NCI-H1436 treated with DMSO at 0.1 percent for 48 hours (cell line): Measurements from ENCODE around the gene SPEF1.

Experiments used
- DNase-seq: peaks from one replicate; lab custom pipeline; 2025; lab: John Stamatoyannopoulos, UW

The SPEF1 gene

GRCh38 chr20:3745686-3746173 is 35.5 kb downstream of the SPEF1 start:
- no peak for DNase-seq

- DNase-seq = no peak
Observed at GRCh38 chr20:3744806-3745685, 36.2 kb downstream of the SPEF1 start.

- no peak for DNase-seq
Observed at GRCh38 chr20:3744037-3744436, 37.2 kb downstream of the SPEF1 start.

DNA sequence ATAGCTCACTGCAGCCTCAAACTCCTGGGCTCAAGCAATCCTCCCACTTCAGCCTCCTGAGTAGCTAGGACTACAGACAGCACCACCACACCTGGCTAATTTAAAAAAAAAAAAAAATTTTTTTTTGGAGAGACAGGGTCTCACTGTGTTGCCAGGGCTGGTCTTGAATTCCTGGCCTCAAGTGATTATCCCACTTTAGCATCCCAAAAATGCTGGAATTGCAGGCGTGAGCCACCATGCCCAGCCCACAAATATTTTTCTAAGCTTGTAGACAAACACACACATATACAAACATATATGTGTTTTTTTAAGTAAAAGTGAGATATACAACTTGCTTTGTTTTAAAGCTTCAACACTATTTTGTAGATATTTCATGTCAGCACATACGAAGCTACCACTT is 38.0 kb downstream of the SPEF1 start:
- DNase-seq = no peak

DNA sequence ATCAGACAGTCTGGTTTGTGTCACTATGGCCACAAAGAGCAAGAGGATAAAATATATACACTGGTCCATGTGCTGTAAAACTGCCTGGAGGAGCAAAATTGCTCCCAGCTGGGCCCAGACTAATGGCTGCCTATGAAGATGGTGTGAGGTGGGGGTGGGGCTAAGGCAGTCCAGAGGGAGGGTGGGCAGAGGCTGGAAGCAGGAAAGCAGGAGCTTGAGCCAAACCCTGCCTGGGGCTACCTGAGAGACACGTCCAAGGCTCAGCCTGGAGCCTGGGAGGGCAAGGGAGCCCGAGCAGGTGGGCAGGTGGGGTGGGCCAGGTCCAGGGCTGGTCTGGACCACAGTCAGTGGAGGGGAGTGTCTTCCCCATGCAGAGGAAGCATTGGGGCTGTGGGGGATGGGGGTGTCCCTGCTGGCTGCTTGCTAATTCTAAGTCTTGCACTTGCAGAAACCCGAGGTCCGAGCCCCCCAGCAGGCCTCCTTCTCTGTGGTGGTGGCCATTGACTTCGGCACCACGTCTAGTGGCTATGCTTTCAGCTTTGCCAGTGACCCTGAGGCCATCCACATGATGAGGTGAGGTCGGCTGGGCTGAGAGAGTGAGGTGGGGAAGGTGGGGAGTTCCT is 39.3 kb downstream of the SPEF1 start:
- DNase-seq = no peak

DNA sequence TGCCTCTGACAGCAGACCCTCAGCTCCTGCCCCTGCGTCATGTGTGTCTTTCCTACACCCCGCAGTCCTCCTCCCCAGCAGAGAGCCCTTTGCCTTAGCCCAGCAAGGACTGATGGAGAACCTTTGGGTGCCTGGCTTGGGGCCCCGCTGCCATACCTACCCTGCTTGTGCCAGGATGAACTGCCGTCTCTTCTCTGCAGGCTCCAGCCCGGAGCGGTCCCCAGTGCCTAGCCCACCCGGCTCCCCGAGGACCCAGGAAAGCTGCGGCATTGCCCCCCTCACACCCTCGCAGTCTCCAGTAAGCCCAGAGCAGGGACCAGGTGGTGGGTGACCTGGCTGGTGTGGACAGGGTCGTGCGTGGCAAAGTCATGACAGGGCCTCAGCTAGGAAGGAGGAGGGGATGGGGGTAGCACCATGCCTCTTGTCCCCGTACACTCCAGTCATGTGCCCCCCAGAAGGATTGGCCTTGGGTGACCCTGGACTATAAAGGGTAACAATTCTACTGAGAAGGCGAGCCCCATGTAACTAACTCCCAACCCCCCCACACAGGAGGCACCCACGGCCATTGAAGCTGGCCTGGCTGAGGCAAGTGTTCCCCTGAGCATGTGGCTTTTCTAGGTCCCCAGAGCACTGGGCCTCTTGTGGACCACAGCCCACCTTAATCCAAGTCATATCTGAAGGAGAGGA is 40.5 kb downstream of the SPEF1 start:
- DNase-seq = no peak

DNA sequence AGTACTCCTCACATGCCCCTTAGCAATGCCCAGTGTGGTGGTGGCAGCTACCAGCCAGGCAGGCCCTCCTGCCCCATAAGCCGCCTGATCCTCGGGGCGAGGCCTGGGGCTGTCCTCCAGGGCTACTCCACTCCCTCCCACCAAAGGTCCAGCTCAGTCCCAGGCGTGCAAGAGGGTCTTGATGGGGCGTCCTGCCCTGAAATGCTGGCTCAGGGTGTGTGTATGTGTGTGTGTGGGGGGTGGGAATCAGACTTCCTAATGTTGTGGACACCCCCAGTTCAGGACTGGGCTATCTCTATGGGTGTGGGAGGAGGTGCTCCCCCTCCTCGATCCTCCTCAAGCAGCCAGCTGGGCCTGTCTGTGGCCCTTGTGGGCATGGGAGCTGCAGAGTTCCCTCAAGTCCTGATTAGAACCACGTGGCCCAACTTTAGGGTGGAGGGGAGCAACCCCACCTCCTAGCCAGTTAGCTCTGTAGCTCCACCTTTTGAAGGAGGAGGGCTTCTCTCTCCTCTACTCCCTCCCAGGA is 41.3 kb downstream of the SPEF1 start:
- no peak for DNase-seq

DNA sequence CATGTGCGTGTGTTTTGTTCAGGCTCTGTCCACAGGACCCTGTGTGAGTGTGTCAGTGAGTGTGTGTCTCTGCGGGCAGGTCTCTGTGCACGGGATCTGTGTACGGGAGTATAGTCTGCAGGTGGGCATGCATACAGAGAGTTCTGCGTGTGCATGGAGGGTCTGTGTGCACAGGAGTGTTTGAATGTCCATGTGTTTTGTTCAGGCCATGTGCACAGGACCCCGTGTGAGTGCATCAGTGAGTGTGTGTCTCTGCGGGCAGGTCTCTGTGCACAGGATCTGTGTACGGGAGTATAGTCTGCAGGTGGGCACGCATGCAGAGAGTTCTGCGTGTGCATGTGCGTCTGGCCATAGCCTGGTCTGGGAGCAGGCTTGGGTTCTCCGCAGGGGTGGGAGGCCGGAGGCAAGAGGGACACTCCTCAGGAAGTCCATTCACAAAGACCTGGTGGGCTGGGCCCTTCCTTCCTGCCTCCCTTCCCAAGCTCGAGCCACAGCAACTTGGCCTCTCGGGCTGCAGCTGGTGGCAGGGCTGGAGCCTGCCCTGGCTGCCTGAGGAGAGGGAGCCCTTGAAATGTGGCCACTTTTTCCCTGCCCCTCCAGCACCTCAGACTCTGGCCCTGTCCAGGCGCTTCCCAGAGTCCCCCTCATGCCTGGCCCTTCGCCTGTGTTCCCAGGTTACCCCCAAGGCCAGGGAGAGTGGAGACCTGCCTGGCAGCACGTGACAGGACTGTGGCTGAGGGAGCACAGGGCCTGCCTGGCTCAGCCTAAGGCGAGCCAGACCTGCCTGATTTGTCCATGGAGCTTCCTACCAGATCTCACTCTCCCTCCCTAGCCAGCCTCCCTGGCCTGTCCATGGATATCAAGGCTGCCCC is 42.0 kb downstream of the SPEF1 start:
- no peak for DNase-seq

- DNase-seq = no peak
Observed at GRCh38 chr20:3738111-3739053, 42.9 kb downstream of the SPEF1 start.

DNA sequence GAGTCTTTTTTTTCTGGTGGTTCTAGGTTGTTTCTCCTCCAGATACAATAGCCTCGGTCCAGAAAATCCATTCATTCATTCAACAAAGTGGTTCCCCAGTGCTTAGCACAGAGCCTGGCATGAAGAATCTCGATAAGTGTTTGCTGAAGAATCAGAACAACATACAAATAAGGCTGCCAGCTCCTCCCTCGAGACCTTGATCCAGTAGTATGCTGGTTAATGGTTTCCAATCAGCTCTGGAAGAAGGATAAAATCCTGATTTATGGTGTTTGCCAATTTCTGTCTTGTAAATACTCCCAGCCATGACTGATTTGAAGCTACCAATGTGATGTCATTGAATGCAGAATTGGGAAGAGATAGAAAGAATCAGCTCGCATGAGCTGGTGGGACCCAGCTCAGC is 45.5 kb downstream of the SPEF1 start:
- no peak for DNase-seq

DNA sequence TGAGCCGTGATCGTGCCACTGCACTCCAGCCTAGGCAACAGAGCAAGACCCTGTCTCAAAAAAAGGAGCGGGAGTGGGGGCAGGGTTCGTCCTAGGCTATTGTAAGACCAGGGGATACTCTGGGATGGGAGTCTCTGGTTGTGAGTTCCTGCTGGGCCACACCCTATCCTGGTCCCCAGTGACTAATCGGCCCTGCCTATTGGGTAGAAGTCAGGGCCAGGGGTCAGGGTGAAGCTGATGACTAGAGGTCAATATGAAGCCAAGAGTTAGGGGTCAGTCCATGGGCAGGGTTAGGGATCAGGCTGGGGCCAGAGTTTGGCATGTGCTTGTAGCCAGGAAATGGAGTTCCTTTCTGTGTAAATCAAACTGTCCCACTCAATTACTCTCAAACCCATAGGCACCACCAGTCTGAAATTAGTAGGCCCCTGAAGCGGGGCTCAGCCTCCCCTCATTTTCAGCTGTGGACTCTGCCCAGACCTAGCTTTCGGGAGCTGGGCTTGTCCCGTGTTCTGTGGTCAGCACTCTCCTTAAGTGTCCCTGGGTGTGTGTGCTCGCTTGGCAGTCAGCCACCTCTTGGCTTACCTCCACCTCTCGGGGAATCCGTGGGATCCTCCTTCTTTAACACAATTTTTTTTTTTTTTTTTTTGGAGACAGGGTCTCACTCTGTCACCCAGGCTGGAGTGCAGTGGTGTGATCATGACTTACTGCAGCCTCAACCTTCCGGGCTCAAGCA is 47.0 kb downstream of the SPEF1 start:
- no peak for DNase-seq

GRCh38 chr20:3733119-3733995 is 47.9 kb downstream of the SPEF1 start:
- DNase-seq = no peak

DNA sequence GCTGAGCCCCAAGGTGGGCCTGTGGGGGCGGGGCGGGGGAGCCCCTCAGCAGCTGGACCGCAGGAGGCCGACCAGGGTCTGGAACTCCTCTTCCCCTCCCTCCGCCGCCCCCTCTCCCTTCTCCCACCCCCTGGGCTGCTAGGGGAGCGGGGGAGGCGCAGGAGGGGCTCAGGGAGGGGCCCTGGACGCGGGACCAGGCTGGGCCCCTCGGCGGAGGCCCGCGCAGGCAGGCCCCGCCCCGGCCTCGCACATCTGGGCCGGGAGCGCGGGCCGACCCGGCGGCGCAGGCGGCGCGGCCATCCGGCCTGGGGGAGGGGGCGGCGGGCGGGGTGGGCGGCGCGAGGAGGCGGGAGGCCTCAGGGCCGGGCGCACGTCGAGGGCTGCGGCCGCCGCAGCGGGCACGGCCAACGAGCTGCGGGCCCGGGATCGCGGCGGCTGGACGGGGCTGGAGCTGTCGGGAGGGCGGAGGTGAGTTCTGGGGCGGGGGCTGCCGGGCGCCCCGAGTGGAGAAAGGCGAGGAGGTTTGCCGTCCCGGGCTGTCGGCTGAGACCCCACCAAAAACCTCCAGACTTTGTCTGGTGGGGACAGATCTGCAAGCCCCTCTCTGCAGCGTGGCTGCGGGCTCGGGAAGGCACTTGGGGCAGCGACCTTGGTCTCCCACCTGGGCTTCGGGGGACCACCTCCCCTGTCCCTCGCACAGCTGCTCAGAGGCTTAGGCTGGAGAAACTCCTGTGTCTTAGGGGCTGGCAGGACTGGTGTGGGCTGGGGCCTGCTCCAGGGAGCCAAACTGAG is 48.7 kb downstream of the SPEF1 start, which contains the start of gene HSPA12B:
Gene HSPA12B, plus strand, starts transcription at position 359 of the 792 bp plus-strand sequence. CDS start 5,990 bp downstream, outside the sequence.
- DNase-seq = no peak

DNA sequence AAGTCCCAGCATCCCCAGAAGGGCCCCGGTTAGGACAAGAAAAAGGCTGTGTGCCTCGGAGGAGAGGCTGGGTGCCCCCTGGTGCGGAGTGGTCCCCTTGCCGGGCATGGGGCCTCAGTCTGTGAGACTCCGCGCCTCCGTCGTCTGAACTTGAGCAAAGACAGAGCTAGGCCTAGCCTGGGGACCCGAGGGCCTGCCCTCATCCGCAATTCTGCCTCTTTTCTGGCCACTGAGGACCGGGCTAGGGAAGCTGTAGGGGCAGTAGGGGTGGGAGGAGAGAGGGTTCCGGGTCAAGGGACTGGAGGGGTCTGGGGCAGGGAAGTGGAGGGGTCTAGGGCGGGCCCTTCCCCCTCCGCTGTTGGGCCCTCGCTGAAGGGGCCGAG is 49.3 kb downstream of the SPEF1 start:
- no peak for DNase-seq

DNA sequence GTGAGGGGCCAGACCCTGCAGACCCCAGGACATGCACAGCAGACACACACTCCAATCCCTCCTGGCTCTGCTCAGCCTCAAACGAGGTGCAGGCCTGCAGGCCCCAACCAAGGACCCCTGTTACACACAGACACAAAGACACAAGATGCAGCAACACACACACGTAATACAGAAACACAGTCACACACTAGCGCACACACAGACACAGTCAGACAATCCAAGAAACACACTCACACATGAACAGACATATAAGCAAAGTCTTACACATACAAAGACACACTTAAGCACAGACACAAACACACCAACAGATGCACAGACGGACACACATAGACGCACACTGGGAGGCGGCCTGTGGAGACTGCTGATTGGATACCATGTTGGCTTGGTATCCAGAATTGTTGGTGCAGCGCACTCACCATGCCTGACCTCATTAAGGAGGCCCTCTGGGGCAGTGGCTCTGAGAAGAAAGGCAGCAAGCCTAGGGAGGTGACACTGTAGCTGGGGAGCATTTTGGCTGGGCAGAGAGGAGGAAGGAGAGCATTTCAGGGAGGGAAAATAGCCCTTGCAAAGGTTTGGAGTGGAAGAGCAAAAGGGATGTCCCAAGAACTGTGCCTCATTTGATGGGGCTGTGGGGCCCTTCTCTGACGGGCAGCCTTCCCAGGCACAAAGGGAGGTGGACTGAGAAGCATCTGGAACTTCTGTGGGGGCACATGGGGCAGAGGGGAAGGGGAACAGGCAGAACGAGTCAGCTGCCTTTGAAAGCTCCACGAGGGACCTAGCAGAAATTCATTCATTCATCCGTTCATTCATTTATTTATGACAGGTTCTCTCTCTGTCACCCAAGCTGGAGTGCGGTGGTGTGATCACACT is 50.2 kb downstream of the SPEF1 start:
- DNase-seq = no peak

DNA sequence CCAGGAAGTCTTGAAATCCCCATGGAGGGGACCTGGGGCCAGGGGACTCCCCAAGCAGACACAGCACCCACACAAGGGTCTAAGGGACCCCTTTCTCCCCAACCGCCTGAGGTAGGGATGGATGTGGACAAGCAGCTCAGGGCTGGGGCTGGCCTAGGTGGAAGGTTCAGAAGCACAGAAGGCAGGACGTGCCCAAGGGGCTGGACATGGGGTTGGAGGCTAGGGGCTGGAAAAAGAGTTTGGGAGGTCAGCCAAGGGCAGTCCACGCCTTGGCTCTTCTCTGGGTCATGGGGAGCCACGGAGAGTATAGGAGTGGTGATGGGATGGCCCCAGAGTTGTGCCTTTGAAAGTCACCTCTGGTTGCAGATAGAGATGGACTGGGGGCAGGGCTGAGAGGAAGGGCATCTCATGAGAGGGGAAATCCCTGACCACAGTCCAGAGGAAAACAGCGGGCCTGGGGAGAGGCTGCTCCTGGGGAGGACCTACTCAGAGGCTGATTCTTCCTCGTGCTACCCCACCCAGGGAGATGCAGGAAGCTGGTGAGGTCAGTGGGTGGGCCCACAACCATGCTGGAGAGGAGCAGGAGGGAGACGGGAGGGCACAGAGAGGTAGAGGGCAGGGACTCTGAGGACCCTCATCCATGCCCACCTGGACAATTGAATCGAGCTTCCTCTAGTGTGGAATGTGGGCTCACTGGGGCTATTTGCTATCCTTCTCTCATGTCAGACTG is 51.3 kb downstream of the SPEF1 start:
- DNase-seq = no peak
